OCI-LY7 (cell line): ENCODE measurements around the gene MAF. TPM values are rescaled to one million over a fixed set of nuclear protein-coding genes. Genes with fewer than 3 reads are reported as not detected.

Experiments used
- BruUV-seq: library from RNA; stranded (reverse); fragments of 400-500 nt; replicated peaks from 2 replicates; lab custom pipeline; 2021; lab: Mats Ljungman, UMichigan
- CTCF ChIA-PET: fragments of 300-600 bp; sonication (Branson Sonifier 250); formaldehyde crosslinking; loops from one replicate; lab custom pipeline; 2022; ENCODE audit warnings: antibody characterized with exemption; ENCODE audit not compliant: unreplicated experiment; lab: Charles Lee
- POLR2A ChIA-PET: fragments of 300-600 bp; sonication (Branson Sonifier 250); formaldehyde crosslinking; loops from one replicate; lab custom pipeline; 2022; ENCODE audit warnings: antibody characterized with exemption; lab: Charles Lee
- DNase-seq: peaks from one replicate; pipeline ENCODE4 v3.0.0-alpha.2; 2015; ENCODE audit warnings: low spot score
- H2AFZ ChIP-seq: fragments of 200-600 bp; sonication (generic), shearing (Covaris generic); 2 replicates; pipeline ENCODE4 v1.6.1; 2014; ENCODE audit warnings: mild to moderate bottlenecking, antibody characterized with exemption, low read length, moderate library complexity
- H3K27ac ChIP-seq: fragments of 200-600 bp; sonication (generic); 2 replicates; pipeline ENCODE4 v1.5.1; 2014; ENCODE audit warnings: mixed run types, low read depth, mild to moderate bottlenecking, moderate library complexity, low read length, inconsistent platforms; ENCODE audit not compliant: poor library complexity, severe bottlenecking
- H3K36me3 ChIP-seq: fragments of 200-600 bp; sonication (generic); 2 replicates; pipeline ENCODE4 v1.6.1; 2014; ENCODE audit warnings: mild to moderate bottlenecking, antibody characterized with exemption, low read length, moderate library complexity, mixed read lengths; ENCODE audit not compliant: insufficient read depth
- H3K4me1 ChIP-seq: fragments of 200-600 bp; sonication (generic); 2 replicates; pipeline ENCODE4 v1.5.1; 2014; ENCODE audit warnings: mild to moderate bottlenecking, low read length; ENCODE audit not compliant: insufficient read depth, poor library complexity, severe bottlenecking
- H3K4me2 ChIP-seq: fragments of 200-600 bp; sonication (generic); 2 replicates; pipeline ENCODE4 v1.6.1; 2014; ENCODE audit warnings: mild to moderate bottlenecking, low read length
- H3K4me3 ChIP-seq: fragments of 200-600 bp; sonication (generic); 2 replicates; pipeline ENCODE4 v1.5.1; 2014; ENCODE audit warnings: mild to moderate bottlenecking, low read depth, low read length; ENCODE audit not compliant: poor library complexity, severe bottlenecking
- H3K79me2 ChIP-seq: fragments of 200-600 bp; sonication (generic); 2 replicates; pipeline ENCODE4 v1.6.1; 2016; ENCODE audit warnings: low read depth, mild to moderate bottlenecking, low read length, moderate library complexity, mixed read lengths; ENCODE audit not compliant: insufficient read depth
- H3K9me2 ChIP-seq: fragments of 200-600 bp; sonication (generic); 2 replicates; pipeline ENCODE4 v1.6.1; 2016; ENCODE audit warnings: mild to moderate bottlenecking, low read length, mixed read lengths; ENCODE audit not compliant: insufficient read depth
- H3K9me3 ChIP-seq: fragments of 200-600 bp; sonication (generic); 2 replicates; pipeline ENCODE4 v1.6.1; 2014; ENCODE audit warnings: mild to moderate bottlenecking, mixed run types, low read length, mixed read lengths
- H4K20me1 ChIP-seq: fragments of 200-600 bp; sonication (generic); 2 replicates; pipeline ENCODE4 v1.6.1; 2014; ENCODE audit warnings: mild to moderate bottlenecking, antibody characterized with exemption, low read length, moderate library complexity, mixed read lengths; ENCODE audit not compliant: insufficient read depth
- CTCF ChIP-seq: fragments of 200-600 bp; sonication (generic); conservative IDR thresholded peaks from 2 replicates; pipeline ENCODE4 v1.5.1; 2014; ENCODE audit warnings: mild to moderate bottlenecking, antibody characterized with exemption, low read length, moderate library complexity, mixed read lengths
- EZH2phosphoT487 ChIP-seq: fragments of 200-600 bp; sonication (generic); IDR thresholded peaks from 2 replicates; pipeline ENCODE4 v1.6.1; 2018; ENCODE audit warnings: low read depth, borderline replicate concordance, mild to moderate bottlenecking, mixed run types, antibody characterized with exemption, low read length, moderate library complexity, mixed read lengths
- intact Hi-C: fragments of 100-400 bp; cut with micrococcal nuclease; formaldehyde crosslinking; loops from one replicate; pipeline ENCODE4 v1.10.0; 2022; ENCODE audit not compliant: unreplicated experiment
- total RNA-seq, 2 experiments: library from RNA; depleted of rRNA in 1 of 2; stranded (reverse); fragments of >200 nt in 1 of 2; shearing (Covaris generic) in 1 of 2; gene quantifications; 2 replicates each; pipeline ENCODE4 v1.2.3, GENCODE V29; 2014 to 2022

Gene MAF
- total RNA-seq, 2 experiments from 2014 or later: not detected

GRCh38 chr16:79625738-79626137 is 25.2 kb upstream of the MAF start:
- Histone ChIP-seq H3K4me1 (no peaks in the 10 kb centered on the region), H2AFZ (no peak overlapping the region), H3K79me2 (no peaks in the 10 kb centered on the region), H3K36me3 (no peaks in the 10 kb centered on the region), H3K4me2 (no peak overlapping the region), H3K9me2 (no peaks in the 10 kb centered on the region), H3K9me3 (no peaks in the 10 kb centered on the region), H3K27ac (no peak overlapping the region), H4K20me1 (no peaks in the 10 kb centered on the region), H3K4me3 (no peak overlapping the region)
- CTCF ChIA-PET: no interaction called here
- BruUV-seq: no TSS peak
- no peak for TF ChIP-seq CTCF
- TF ChIP-seq EZH2phosphoT487: no peak
- DNase-seq: no peak
- POLR2A ChIA-PET: no interaction called here
- intact Hi-C loops: no loop called here

DNA sequence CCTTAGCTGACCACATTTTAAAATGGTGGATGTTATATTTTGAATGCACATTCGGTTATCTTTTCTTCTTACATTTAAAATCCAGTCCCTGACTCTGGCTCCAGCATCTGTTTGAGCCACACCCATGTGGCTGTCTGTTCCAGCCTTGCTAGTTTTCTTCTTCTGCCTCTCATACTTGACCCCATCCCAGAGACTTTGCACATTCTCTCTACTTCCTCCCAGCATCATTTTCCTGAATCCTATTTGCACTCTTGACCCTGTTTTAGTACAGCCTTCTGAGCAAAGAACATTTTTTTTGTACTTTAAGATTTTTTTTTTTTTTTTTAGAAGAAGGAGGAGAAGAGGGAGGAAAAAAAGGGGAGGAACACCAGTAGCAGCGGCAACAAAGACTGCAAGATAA is 23.3 kb upstream of the MAF start:
- intact Hi-C loops: no loop called here
- Histone ChIP-seq H3K9me3 (no peaks in the 10 kb centered on the region), H3K36me3 (no peaks in the 10 kb centered on the region), H4K20me1 (no peaks in the 10 kb centered on the region), H3K27ac (no peak overlapping the region), H3K4me1 (no peaks in the 10 kb centered on the region), H3K9me2 (no peaks in the 10 kb centered on the region), H2AFZ (no peak overlapping the region), H3K4me2 (no peak overlapping the region), H3K79me2 (no peaks in the 10 kb centered on the region), H3K4me3 (no peak overlapping the region)
- no TSS peak for BruUV-seq
- TF ChIP-seq EZH2phosphoT487 (no peak), CTCF (no peak)
- ChIA-PET POLR2A (no interaction called here), CTCF (no interaction called here)
- no peak for DNase-seq

DNA sequence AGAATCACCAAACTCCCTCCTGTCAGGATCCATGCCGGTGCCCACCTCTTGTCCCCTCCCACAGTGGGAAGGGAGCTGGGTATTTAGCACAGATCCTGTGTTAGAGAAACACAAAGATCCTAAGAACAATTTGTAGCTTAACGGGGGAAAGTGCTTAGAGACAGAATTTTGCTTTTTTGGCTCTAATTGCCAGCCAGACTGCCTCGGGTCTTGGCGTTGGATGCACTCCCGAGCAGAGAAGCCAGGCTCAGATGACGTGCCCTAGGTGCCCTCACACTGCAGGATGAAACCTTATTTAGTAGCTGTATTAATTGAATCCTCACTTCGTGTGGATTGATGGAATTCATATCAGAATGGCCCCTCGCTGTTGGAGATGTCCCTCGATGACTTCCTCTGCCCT is 22.5 kb upstream of the MAF start:
- H3K4me1 ChIP-seq: no peaks in the 10 kb centered on the region
- POLR2A ChIA-PET: no interaction called here
- H3K9me2 ChIP-seq: no peaks in the 10 kb centered on the region
- no peaks in the 10 kb centered on the region for H3K79me2 ChIP-seq
- no peak for TF ChIP-seq EZH2phosphoT487
- TF ChIP-seq CTCF: no peak
- H3K27ac ChIP-seq: no peak overlapping the region
- intact Hi-C loops: no loop called here
- no TSS peak for BruUV-seq
- CTCF ChIA-PET: no interaction called here
- no peaks in the 10 kb centered on the region for H3K9me3 ChIP-seq
- H3K4me2 ChIP-seq: no peak overlapping the region
- H3K36me3 ChIP-seq: no peaks in the 10 kb centered on the region
- H3K4me3 ChIP-seq: no peak overlapping the region
- H4K20me1 ChIP-seq: no peaks in the 10 kb centered on the region
- DNase-seq: no peak
- H2AFZ ChIP-seq: no peak overlapping the region
